Amniotic stem cell (primary cell): ENCODE data around the gene TNS3.

Source experiments
- DNase-seq: peaks from one replicate; lab custom pipeline; 2025; lab: John Stamatoyannopoulos, UW

Gene TNS3

DNA sequence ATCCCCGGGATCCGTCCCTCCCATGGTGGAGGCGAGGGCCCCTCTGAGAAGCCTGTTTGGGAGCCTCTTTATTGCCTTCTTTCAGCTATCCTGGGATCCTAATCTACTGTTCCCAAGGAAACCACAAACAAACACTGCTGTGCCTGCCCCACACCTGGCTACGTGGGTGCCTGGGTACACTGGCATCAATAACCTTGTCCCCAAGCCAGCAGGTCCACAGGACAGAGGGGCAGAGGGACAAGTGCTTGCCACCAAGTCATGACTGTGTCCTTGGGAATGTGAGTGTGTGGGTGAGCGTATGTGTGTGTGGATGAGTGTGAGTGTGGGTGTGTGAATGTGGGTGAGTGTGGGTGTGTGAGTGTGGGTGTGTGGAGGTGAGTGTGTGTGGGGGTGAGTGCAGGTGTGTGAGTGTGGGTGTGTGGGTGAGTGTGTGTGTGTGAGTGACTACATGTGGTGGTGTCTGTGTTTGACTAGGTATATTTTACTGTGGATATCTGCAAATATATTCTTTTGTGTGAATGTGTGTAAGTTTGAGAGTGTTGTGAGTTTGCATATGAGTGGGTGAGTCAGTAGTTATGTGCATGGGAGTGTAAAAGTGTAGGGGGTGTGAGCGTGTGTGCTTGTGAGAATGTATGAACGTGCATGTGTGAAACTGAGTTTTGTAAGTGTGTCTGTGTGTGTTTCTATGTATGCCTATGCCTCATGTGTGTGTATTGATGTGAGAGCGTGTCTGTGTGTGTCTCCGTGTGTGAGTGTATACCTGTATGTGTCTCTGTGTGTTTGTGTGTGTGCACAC lies 96.1 kb downstream of the TNS3 start:
- no peak for DNase-seq

- DNase-seq, result no peak
Observed at GRCh38 chr7:47484923-47485639, 96.8 kb downstream of the TNS3 start.

DNA sequence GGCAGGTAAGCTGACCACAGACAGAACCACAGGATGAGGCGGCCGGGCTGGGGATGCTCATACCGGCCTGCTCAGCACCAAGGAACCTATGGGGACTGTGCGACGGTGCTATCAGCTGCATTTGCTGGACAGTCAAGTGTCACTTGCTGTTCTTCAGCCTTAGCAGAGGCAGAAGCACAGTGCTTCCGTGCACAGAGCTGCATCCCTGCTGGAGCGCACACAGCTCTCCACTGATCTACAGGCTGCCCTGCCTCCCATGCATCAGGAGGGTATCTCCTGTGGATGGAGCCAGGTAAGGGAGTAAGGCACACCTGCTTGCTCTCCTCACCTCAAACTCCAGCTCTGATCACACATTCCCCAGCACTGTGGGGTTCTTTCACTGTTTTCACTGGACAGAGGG lies 97.5 kb downstream of the TNS3 start:
- no peak for DNase-seq

GRCh38 chr7:47483604-47484273 lies 98.2 kb downstream of the TNS3 start:
- no peak for DNase-seq

DNA sequence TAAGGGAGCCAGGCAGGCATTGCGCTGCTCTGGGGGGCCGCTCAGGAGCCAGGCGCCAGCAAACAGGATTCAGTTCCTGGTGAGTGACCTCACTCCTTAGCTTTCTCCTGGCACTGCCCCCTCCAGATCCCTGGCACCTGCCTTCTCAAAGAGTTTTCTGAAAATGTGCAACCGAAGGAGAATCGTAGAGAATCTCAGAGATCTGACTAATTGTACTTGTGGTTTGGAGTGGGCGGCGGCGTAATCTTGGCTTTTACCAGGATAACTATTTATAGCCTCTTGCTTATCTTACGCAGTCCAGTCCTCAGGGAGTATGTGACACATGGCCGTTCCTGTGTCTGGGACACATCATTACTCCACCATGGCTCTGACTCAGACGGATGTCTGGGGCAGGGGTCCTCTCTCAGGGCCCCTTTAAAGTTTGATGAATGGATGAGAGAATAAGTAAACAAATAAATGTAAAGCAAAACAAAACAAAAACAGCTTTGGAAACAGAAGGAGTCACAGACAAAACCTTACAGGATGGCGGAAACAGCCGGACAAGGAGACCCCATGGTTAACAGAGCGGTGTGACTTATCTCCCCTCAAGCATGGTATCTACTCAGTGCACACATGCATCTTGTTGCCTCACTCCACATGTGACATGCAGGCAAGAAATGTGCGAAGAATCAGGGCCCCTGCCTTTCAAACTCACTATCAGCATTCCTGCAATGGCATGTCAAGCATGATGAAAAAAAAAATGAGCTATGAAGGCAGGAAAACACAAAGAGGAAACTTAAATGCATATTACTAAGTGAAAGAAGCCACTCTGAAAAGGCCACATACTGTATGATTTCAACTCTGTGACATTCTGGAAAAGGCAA lies 99.7 kb downstream of the TNS3 start:
- peak; percentile 75 for DNase-seq

DNA sequence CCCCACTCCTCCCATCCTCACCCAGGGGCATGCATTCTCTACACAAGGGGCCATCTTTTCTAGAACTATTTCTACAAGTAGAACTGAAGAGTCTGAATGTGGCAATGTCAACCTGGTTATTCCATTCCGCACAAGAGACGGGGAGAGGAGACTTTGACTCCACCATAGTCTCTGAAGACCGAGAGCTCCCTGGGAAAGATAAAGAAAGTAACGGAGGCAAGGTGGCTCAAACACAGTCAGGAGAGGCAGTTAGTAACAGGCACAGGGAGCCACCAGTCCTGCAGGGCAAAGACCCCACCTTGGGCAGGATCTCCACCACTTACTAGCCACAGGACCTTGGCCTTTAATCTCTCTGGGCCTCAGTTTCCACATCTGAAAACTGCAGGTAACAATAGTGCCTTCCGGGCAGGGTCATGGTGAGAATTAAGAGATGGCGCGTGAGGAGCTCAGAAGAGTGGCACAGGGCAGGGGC lies 100.3 kb downstream of the TNS3 start:
- DNase-seq, result no peak

DNA sequence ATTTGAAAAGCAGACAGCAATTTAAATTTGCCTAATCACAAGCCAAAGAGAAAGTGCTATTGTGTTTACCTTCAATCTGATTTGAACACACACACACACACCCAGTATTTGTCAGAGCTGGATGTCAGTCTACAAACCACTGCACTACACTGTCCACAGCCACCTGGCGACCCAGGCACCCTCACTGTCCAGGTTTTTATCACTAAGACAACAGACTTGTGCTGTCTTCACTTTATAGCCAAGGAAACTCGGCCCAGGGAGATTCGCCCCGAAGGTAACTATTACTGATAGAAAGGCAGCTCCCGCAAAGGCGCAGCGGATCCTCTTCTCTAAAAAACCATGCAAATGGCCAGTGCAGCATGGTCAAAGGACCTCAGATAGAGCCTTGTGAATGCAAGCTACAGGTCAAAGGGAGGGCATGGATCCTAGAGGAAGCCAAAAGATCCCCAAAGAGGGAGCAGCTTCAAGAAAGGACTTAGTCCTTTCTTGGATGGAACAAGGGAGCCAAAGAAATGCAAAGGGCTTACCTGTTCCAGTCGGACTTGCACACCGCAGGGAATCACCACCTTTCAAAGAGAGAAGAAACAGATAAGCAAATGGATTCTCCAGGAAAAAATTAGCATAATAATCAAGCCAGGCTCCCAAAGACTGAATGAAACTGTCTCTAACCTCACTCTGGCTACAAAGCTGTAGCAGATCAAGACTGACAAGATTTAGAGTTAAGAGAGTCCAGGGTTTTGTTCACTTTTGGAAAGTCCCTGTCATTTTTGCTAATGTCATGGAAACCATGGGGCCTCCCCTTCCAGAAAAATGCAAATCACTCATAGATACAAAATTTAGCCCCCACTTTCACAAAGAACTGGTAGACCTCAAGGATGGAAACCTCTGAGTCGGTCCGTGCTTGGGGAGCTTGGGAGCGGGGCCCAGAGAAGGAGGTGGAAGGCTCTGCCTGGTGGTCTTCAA lies 101.1 kb downstream of the TNS3 start:
- DNase-seq, result no peak

- DNase-seq, result no peak
Observed at GRCh38 chr7:47479821-47480575, 101.9 kb downstream of the TNS3 start.

DNA sequence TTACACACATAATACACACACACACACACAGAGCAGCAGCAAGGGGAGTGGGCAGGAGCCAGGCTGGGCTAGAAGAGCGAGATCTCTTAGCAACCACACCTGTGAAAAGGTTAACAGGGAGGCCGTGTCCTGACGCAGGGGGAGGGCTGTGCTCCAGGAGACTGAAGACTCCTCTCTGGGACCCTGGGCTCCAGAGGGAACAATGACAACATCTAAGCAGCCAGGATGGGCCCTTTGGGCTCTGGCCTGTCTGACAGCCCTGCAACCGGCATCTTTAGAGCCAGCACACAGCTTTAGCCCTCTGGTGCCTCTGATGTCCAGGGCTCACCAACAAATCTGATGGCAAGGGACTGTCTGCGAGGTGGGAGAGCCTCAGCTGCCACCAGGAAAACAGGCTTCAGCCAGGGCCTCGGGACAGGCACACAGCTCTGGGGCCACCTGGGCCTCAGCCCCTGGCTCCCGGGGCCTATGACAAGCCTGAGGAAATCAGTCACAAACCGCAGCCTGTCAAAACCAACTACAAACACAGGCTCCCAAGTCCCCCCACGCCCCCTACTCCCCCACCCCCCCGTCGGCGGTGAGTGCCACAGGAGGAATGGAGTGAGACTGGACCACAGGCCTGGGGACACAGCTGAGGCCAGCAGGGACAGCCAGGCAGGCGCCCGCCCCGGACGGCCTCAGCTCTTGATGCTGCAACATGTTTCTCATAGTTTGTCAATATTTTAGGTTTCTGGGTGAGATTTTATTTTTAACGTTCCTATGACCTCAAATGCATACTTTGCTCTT lies 102.8 kb downstream of the TNS3 start:
- no peak for DNase-seq

GRCh38 chr7:47478017-47478344 lies 103.9 kb downstream of the TNS3 start:
- DNase-seq, result no peak

- DNase-seq, result no peak
Observed at GRCh38 chr7:47477191-47478016, 104.5 kb downstream of the TNS3 start.

GRCh38 chr7:47475880-47476227 lies 106.1 kb downstream of the TNS3 start:
- DNase-seq, result no peak

DNA sequence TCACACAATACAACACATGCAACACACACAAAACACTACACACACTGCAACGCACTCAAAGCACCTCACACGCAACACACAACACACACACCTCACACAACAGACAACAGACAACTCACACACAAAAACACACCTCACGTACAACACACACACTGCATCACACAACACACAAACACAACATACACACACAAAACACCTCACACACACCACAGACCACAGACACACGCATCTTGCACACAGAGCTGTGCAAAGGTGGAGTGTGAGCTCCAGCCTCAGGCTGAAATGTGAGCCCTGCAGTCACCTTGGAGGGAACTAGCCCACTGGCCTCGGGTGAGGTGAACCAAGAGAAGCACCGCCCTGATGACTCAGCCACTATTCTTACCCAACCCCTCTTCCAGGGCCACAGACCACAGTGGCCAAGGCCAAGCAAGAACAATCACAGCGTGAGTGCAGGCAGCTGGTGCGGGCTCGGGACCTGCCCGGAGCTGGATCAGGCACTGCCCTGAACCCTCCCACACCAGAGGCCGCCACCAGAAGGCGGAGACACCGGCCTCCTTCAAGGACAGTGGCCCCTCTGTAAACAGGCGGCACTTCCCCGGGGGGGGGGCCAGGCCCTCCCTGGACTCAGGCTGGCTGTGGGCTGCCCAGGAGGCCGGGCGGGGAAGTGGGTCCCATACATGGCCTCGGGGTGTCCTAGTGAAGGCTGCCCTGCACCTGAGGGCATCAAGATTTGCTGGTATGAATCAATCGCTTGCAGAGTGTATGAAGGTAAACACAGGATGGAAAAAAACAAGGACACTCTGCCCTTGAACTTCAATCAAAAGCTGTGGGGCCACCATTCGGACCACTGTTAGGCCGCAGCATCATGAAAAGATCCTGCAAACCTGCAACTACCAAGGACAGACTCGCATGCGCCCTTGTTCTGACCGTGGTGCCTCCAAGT lies 106.7 kb downstream of the TNS3 start:
- DNase-seq, result peak; percentile 75

GRCh38 chr7:47474211-47474936 lies 107.5 kb downstream of the TNS3 start:
- DNase-seq, result no peak

- no peak for DNase-seq
Observed at GRCh38 chr7:47473499-47474210, 108.3 kb downstream of the TNS3 start.
